Fibroblast of lung (primary cell): ENCODE data around the gene CAVIN1. TPM values are rescaled to one million over a fixed set of nuclear protein-coding genes. Genes with fewer than 3 reads are reported as not detected.
"Not testable (repeated sequence)": the region's sequence is repeated elsewhere in the genome, so short reads cannot be mapped to it uniquely, and the experiment has no call there.

Source experiments
- DNase-seq, 2 donors: peaks; one replicate each; pipeline versions ENCODE4 v3.0.0 to v3.0.0-alpha.2; 2010; ENCODE audit warnings: low read depth in 2 of 2
- H2AFZ ChIP-seq: 2 replicates; pipeline ENCODE4 v1.5.1; 2012; ENCODE audit warnings: low read length, control low read depth, inconsistent platforms
- H3K27ac ChIP-seq: 2 replicates; pipeline ENCODE4 v1.5.1; 2011; ENCODE audit warnings: low read length, control low read depth; ENCODE audit not compliant: insufficient read depth
- H3K27me3 ChIP-seq: 2 replicates; pipeline ENCODE4 v1.5.1; 2011; ENCODE audit warnings: mild to moderate bottlenecking, low read length; ENCODE audit not compliant: control insufficient read depth, insufficient read depth
- H3K36me3 ChIP-seq: 2 replicates; pipeline ENCODE4 v1.5.1; 2011; ENCODE audit warnings: low read length; ENCODE audit not compliant: control insufficient read depth, insufficient read depth
- H3K4me1 ChIP-seq: 2 replicates; pipeline ENCODE4 v1.5.1; 2011; ENCODE audit warnings: low read length; ENCODE audit not compliant: control insufficient read depth, insufficient read depth; ENCODE audit errors: extremely low read depth
- H3K4me2 ChIP-seq: 2 replicates; pipeline ENCODE4 v1.5.1; 2011; ENCODE audit warnings: low read length, control low read depth; ENCODE audit not compliant: insufficient read depth; ENCODE audit errors: extremely low read depth
- H3K4me3 ChIP-seq, 4 experiments: fragments of 200-600 bp in 1 of 4; sonication (generic) in 1 of 4; replicated peaks in 1 of 4; 2 replicates each; pipeline ENCODE4 v1.5.1; 2011 to 2016; ENCODE audit warnings: low read length in 4 of 4, low read depth in 3 of 4, mild to moderate bottlenecking in 3 of 4, control low read depth in 2 of 4, inconsistent platforms in 1 of 4, mixed read lengths in 1 of 4; ENCODE audit not compliant: insufficient read depth in 1 of 4; ENCODE audit errors: control extremely low read depth in 1 of 4
- H3K79me2 ChIP-seq: 2 replicates; pipeline ENCODE4 v1.5.1; 2012; ENCODE audit warnings: mild to moderate bottlenecking, low read length, inconsistent platforms; ENCODE audit not compliant: control insufficient read depth, insufficient read depth
- H3K9ac ChIP-seq: 2 replicates; pipeline ENCODE4 v1.5.1; 2011; ENCODE audit warnings: mild to moderate bottlenecking, low read length, control low read depth; ENCODE audit not compliant: insufficient read depth
- H3K9me3 ChIP-seq: 2 replicates; pipeline ENCODE4 v1.5.1; 2012; ENCODE audit warnings: low read depth, low read length; ENCODE audit not compliant: control insufficient read depth, insufficient read depth
- H4K20me1 ChIP-seq: 2 replicates; pipeline ENCODE4 v1.5.1; 2011; ENCODE audit warnings: low read length; ENCODE audit not compliant: control insufficient read depth, insufficient read depth; ENCODE audit errors: extremely low read depth
- CTCF ChIP-seq, 2 donors: IDR thresholded peaks in 1 of 2; conservative IDR thresholded peaks in 1 of 2; 1 replicate in 1 of 2; 2 replicates in 1 of 2; pipeline ENCODE4 v1.5.1; 2011 to 2012; ENCODE audit warnings: low read length in 2 of 2, control low read depth in 1 of 2, inconsistent platforms in 1 of 2, low read depth in 1 of 2, mild to moderate bottlenecking in 1 of 2
- EZH2 ChIP-seq: IDR thresholded peaks from 2 replicates; pipeline ENCODE4 v1.5.1; 2012; ENCODE audit warnings: low read length, control low read depth, mild to moderate bottlenecking; ENCODE audit errors: missing control alignments
- polyA plus RNA-seq, 2 donors: library from polyadenylated mRNA; depleted of rRNA in 1 of 2; stranded (reverse) in 1 of 2; unstranded in 1 of 2; fragments of >200 nt; gene quantifications; 2 replicates each; pipeline ENCODE4 v1.2.1, GENCODE V29; 2011 to 2012; ENCODE audit warnings: missing spikeins in 1 of 2
- total RNA-seq: library from RNA; depleted of rRNA; stranded (reverse); fragments of >200 nt; gene quantifications from 2 replicates; pipeline ENCODE4 v1.2.1, GENCODE V29; 2014

CAVIN1 gene
- total and polyA plus RNA-seq, 2 donors (not counting 1 experiment from before 2014, with no cell fraction given) = 372 to 490 TPM

GRCh38 chr17:42453439-42453838 lies 30.4 kb upstream of the CAVIN1 start:
- H3K27me3 ChIP-seq = no peaks in the 10 kb centered on the region
- H4K20me1 ChIP-seq = no peaks in the 10 kb centered on the region
- no peak overlapping the region for H3K9ac ChIP-seq
- H3K27ac ChIP-seq = no peak overlapping the region
- H3K36me3 ChIP-seq = no peaks in the 10 kb centered on the region
- H3K79me2 ChIP-seq = no peaks in the 10 kb centered on the region
- no peak for DNase-seq
- no peak overlapping the region for H3K4me3 ChIP-seq
- no peaks in the 10 kb centered on the region for H3K9me3 ChIP-seq
- TF ChIP-seq EZH2 (no peak), CTCF (conservative IDR thresholded peaks at IDR 0.05 in 1 of 2, IDR thresholded peaks at IDR 0.05 in 1 of 2; ENCODE audit: low read depth in 1 of 2, low read length in 2 of 2) (no peak)
- H2AFZ ChIP-seq = no peak overlapping the region
- H3K4me1 ChIP-seq = no peaks in the 10 kb centered on the region
- no peak overlapping the region for H3K4me2 ChIP-seq

- not testable (repeated sequence) for H3K9me3 ChIP-seq, H3K9ac ChIP-seq, H2AFZ ChIP-seq, H3K4me3 ChIP-seq, H3K79me2 ChIP-seq, DNase-seq, H3K27me3 ChIP-seq, H3K4me2 ChIP-seq, H4K20me1 ChIP-seq, H3K27ac ChIP-seq, H3K36me3 ChIP-seq, H3K4me1 ChIP-seq
These were observed 28.2 kb upstream of the CAVIN1 start for GRCh38 chr17:42451270-42451669.

- not testable (repeated sequence) for H3K4me2 ChIP-seq, DNase-seq, H3K4me3 ChIP-seq, H3K9me3 ChIP-seq, H3K36me3 ChIP-seq, H3K9ac ChIP-seq, H3K27me3 ChIP-seq, H2AFZ ChIP-seq, H4K20me1 ChIP-seq, H3K27ac ChIP-seq, H3K4me1 ChIP-seq, H3K79me2 ChIP-seq
These were observed 26.8 kb upstream of the CAVIN1 start for GRCh38 chr17:42449838-42450237.

GRCh38 chr17:42449176-42449575 lies 26.1 kb upstream of the CAVIN1 start:
- H2AFZ ChIP-seq, DNase-seq, H3K27me3 ChIP-seq, H3K27ac ChIP-seq, H3K4me2 ChIP-seq, H3K79me2 ChIP-seq, H3K9ac ChIP-seq, H4K20me1 ChIP-seq, H3K9me3 ChIP-seq, H3K4me3 ChIP-seq, H3K4me1 ChIP-seq, H3K36me3 ChIP-seq: not testable (repeated sequence)
